ENCODE data around the gene PTPN22. TPM values are rescaled to one million over a fixed set of nuclear protein-coding genes. Genes with fewer than 3 reads are reported as not detected.

PTPN22 gene
- total RNA-seq, 2 donors from 2014 or later: 0.55 to 1.1 TPM

DNA sequence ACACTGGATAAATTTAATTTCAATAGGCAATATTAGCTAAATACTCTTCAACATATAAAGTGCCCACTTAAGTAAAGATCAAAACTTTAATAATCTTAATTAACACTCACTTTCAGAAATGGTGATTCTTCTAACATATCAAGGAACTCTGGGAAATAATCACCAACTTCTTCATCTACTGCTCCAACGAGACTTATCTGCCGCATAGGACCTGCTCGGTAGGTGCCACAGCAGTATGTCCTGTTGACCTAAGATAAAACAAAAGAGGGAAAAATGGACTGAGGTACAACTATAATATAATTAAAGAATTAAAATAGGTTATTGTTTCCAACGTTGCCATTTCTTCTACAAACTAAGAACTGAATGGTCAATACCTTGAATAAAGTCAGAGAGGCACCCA lies 94.0 kb downstream of the PTPN22 start:
- 85% methylated on average over 4 of the region's 4 CpGs for WGBS
- no peak for DNase-seq (ENCODE audit: low spot score)
- Histone ChIP-seq H3K36me3 (no peaks in the 10 kb centered on the region), H3K9me3 (no peaks in the 10 kb centered on the region), H3K27me3 (replicated peaks; ENCODE audit: insufficient read depth) (no peaks in the 10 kb centered on the region), H3K4me1 (replicated peaks) (no peaks in the 10 kb centered on the region), H3K4me3 (no peak overlapping the region), H3K27ac (no peak overlapping the region)
- intact Hi-C loops (cut with DNase I): no loop called here
- TF ChIP-seq, protein P1, sequence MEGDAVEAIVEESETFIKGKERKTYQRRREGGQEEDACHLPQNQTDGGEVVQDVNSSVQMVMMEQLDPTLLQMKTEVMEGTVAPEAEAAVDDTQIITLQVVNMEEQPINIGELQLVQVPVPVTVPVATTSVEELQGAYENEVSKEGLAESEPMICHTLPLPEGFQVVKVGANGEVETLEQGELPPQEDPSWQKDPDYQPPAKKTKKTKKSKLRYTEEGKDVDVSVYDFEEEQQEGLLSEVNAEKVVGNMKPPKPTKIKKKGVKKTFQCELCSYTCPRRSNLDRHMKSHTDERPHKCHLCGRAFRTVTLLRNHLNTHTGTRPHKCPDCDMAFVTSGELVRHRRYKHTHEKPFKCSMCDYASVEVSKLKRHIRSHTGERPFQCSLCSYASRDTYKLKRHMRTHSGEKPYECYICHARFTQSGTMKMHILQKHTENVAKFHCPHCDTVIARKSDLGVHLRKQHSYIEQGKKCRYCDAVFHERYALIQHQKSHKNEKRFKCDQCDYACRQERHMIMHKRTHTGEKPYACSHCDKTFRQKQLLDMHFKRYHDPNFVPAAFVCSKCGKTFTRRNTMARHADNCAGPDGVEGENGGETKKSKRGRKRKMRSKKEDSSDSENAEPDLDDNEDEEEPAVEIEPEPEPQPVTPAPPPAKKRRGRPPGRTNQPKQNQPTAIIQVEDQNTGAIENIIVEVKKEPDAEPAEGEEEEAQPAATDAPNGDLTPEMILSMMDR (IDR thresholded peaks at IDR 0.05): no peak
- no peak for TF ChIP-seq POLR2A (IDR thresholded peaks at IDR 0.05)
- TF ChIP-seq POLR2AphosphoS5 (IDR thresholded peaks at IDR 0.05): no peak

DNA sequence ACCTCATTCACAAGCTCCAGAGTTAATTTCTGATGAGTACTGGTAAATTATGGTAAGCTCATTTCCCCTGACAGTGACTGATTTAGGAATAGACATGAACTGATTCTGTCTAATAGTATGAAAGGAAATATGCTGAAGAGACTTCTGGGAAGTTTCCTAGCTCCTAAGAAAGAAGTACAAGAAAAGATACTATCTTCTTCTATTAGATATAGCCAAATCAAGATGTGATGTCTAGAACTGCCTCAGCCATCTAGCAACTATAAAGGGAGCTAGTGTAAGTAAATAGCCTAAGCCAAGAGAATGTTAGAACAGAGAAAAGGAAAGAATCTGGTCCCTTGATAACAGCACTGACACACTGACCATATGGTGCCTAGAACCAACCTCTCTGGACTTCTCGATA lies 101.5 kb downstream of the PTPN22 start:
- intact Hi-C loops (cut with DNase I): no loop called here
- no peaks in the 10 kb centered on the region for H3K36me3 ChIP-seq
- H3K27ac ChIP-seq: no peak overlapping the region
- no peak for DNase-seq (ENCODE audit: low spot score)
- H3K4me3 ChIP-seq: no peak overlapping the region
- 84% methylated on average over 1 of the region's 1 CpG for WGBS
- TF ChIP-seq, protein P1 (IDR thresholded peaks at IDR 0.05): no peak
- TF ChIP-seq POLR2AphosphoS5 (IDR thresholded peaks at IDR 0.05): no peak
- no peak for TF ChIP-seq POLR2A (IDR thresholded peaks at IDR 0.05)
- no peaks in the 10 kb centered on the region for H3K27me3 ChIP-seq (replicated peaks; ENCODE audit: insufficient read depth)
- no peaks in the 10 kb centered on the region for H3K9me3 ChIP-seq
- no peaks in the 10 kb centered on the region for H3K4me1 ChIP-seq (replicated peaks)

DNA sequence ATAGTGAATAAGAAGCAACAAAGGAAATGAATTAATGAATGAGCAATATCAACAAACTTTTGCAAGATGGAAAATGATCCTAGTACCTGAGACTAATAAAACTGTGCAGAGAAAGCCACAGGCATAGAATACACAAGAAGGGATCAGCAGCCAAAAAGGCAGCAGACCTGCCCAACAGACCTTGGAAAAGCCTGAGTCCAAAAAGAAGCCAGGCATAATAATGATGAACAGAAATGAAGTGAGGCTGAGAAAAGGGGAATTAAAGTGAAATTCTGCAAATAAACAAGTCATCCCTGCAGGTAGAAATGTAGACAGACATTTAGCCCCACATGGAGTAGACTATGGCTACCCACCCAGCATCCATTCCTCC lies 101.9 kb downstream of the PTPN22 start:
- Histone ChIP-seq H3K4me1 (replicated peaks) (no peaks in the 10 kb centered on the region), H3K27me3 (replicated peaks; ENCODE audit: insufficient read depth) (no peaks in the 10 kb centered on the region), H3K27ac (no peak overlapping the region), H3K9me3 (no peaks in the 10 kb centered on the region), H3K36me3 (no peaks in the 10 kb centered on the region), H3K4me3 (no peak overlapping the region)
- intact Hi-C loops (cut with DNase I): no loop called here
- TF ChIP-seq POLR2A (IDR thresholded peaks at IDR 0.05) (no peak), POLR2AphosphoS5 (IDR thresholded peaks at IDR 0.05) (no peak)
- TF ChIP-seq, protein P1 (IDR thresholded peaks at IDR 0.05): no peak
- no peak for DNase-seq (ENCODE audit: low spot score)

DNA sequence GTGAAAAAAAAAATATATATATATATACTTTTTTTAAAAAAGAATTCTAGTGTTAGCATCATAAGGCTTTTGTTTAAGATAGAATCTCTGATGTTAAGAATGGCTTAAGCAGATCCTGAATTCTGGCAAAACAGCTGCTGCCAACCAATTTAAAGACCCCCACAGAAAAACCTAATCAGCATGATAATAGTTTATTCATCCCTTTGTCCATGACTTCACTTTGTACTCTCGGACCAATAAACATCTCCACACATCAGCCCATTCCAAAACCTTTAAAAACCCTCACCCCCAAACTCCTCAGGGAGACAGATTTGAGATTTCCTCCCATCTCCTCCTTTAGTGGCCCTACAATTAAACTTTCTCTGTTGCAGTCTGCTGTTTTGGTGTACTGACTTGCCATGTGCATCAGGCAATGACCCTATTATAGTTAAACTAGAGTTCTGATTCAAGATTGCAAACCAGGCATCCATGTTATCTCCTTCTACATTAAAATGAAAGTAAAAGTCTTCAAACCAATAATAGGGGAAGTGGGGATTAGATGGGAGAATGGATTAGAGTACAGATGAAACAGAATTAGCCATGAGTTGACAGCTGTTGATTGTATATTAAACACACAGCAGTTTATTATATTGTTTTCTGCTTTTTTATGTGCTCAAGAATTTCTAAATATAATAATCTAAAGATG lies 102.5 kb downstream of the PTPN22 start:
- intact Hi-C loops (cut with DNase I): no loop called here
- no peaks in the 10 kb centered on the region for H3K4me1 ChIP-seq (replicated peaks)
- 79% methylated on average over 1 of the region's 1 CpG for WGBS
- no peak overlapping the region for H3K27ac ChIP-seq
- H3K36me3 ChIP-seq: no peaks in the 10 kb centered on the region
- no peak overlapping the region for H3K4me3 ChIP-seq
- H3K27me3 ChIP-seq (replicated peaks; ENCODE audit: insufficient read depth): no peaks in the 10 kb centered on the region
- no peak for DNase-seq (ENCODE audit: low spot score)
- no peaks in the 10 kb centered on the region for H3K9me3 ChIP-seq
- TF ChIP-seq POLR2AphosphoS5 (IDR thresholded peaks at IDR 0.05): no peak
- TF ChIP-seq, protein P1 (IDR thresholded peaks at IDR 0.05): no peak
- no peak for TF ChIP-seq POLR2A (IDR thresholded peaks at IDR 0.05)
